Stimulated activated naive CD8-positive, alpha-beta T cell treated with anti-CD3 and anti-CD28 coated beads, Interleukin-15, Interleukin-2, amounts not matched to agents 100 U/mL and 50 U/mL, for 24 hours (primary cell): ENCODE data around the gene FOXP4.

ENCODE experiments used
- ATAC-seq: fragments of 150-1000 bp; cut with Tn5 transposase; one replicate; pipeline ENCODE4 v1.10.0; 2021
- DNase-seq: peaks from one replicate; pipeline ENCODE4 v3.0.0; 2021

The FOXP4 gene

GRCh38 chr6:41644297-41644879, 98.2 kb downstream of the FOXP4 start:
- ATAC-seq (no peak), DNase-seq (no peak)

- no peak for DNase-seq
- ATAC-seq: no peak
These were observed 98.9 kb downstream of the FOXP4 start for GRCh38 chr6:41645007-41645618.

GRCh38 chr6:41646026-41646795, 100.0 kb downstream of the FOXP4 start:
- no peak for ATAC-seq
- no peak for DNase-seq

- DNase-seq: no peak
- no peak for ATAC-seq
These were observed 100.9 kb downstream of the FOXP4 start for GRCh38 chr6:41647061-41647511.

- no peak for ATAC-seq
- no peak for DNase-seq
These were observed 101.9 kb downstream of the FOXP4 start for GRCh38 chr6:41648070-41648585.

GRCh38 chr6:41648921-41649320, 102.7 kb downstream of the FOXP4 start:
- ATAC-seq (no peak), DNase-seq (no peak)

- no peak for ATAC-seq
- DNase-seq: no peak
These were observed 103.4 kb downstream of the FOXP4 start for GRCh38 chr6:41649596-41649995.

GRCh38 chr6:41650120-41650519, 103.9 kb downstream of the FOXP4 start:
- no peak for DNase-seq

GRCh38 chr6:41651246-41651961, 105.2 kb downstream of the FOXP4 start:
- ATAC-seq (no peak), DNase-seq (no peak)

More at GRCh38 chr6:41650120-41650519, 103.9 kb downstream of the FOXP4 start:
- ATAC-seq: no peak
